NCI-H82 (cell line): ENCODE measurements around the gene SLC1A3.

Source experiments
- DNase-seq: peaks from one replicate; lab custom pipeline; 2025; lab: John Stamatoyannopoulos, UW

The SLC1A3 gene

DNA sequence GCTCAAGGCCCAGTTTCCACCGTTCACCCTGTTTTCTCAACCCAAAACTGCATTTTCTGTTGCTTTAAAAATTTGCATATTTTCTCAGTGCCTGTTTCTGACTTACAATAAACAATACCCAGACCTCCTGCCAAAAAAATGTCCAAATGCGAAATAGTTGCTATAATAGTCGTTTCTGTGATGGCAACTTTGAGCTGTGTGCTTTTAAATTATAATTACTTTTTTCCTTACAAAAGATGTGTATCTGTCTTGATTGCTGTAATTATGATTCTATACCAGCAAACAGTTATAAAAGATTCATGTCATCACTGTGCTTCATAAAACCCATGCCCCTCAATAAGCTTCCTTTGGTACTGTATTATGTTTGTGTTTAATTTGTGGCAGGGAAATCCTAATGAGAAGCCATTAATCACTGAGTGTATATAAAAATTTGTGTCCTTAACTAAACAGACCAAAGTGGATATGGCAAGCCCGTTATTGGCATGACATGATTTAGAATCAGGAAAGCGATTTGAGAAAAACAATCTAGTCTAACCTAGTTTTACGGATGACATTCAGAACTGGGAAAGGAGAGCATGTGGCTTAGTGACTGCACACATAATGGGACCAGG, 5.4 kb upstream of the SLC1A3 start:
- no peak for DNase-seq

DNA sequence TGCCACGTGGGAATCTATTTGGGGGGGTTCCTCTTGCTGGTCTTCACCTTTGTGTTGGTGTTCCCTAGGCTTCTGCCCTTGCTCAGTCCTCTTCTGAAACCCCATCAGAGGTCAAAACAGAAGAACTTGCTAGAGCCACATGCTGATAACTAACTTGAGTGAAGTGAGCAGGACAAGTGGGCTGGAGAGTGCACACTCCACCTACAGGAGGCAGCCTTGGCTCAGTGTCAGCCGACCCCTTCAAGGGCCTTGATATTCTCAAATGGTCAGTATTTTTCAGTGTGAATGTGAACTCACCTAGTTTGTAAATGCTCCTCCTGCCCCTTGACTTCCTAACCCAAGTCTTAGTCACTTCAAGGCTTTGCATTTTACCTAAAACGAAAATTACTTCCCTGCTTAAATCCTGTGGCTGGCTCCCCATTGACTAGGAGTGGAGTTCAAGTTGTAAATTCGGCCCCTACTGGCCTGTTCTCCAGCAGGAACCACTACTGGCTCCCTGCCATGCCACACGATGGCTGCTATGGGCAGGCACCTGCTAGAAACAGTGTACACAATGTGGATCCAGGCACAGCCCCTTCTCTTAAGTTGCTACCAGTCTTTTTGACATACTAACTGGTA, 3.6 kb upstream of the SLC1A3 start:
- DNase-seq, result peak; percentile 1

DNA sequence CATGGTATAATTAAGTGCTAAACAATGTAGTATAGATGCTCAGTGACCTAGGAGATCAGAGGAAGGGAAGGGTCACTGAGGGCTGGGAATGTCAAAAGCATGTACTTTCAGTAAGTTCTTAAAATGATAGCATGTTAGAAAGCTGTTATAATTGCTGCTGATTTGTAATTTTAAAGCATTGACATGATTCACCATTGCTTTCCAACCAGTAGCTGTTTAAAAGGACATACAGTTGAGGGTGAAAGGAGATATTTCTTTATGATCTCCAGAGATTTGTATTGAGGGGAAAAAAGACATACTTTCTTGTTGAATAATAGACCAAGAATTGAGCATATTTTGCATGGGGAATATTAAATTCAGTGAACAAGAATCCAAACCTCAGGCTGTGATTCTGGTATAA, 1.2 kb upstream of the SLC1A3 start:
- no peak for DNase-seq

DNA sequence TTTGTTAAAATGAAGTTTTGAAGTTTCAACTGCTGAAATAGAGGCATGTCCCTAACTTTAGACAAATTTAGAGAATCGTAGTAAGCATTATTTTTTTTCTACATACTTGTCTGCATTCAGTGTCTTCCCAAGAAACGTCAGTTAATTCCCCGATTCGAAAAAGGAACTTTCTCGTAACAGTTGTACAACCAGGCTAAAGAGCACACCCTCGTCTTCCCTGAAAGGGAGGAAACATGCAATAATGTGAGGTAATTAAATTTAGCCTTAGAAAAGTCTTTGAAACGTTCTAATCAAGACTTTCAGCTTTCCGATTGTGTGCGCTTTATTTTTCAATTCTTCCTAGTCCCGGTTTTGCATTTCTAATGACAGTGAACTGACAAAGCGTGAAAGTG, 374 bp upstream of the SLC1A3 start:
- DNase-seq, result no peak

DNA sequence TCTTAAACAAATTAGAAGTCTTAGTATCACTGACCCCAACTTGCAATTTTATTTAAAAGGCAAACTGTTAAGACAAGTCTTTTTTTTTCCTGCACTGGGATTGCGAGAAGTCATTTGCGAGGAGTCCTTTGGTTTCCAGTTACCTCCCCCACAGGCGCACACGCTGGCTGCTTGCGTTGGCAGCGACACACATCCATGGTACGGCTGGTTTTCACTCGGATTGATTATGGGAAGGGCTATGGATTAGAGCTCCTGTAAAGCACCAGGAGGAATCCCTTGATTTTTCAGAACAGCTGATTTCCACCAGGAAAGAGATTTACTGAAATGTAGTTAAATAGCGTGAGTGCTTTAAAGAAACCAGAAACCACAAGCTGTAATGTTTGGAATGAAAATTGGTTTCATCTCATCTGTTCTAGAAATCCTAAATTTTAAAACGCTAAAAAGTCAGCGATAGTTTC, 737 bp downstream of the SLC1A3 start:
- peak; percentile 80 for DNase-seq

DNA sequence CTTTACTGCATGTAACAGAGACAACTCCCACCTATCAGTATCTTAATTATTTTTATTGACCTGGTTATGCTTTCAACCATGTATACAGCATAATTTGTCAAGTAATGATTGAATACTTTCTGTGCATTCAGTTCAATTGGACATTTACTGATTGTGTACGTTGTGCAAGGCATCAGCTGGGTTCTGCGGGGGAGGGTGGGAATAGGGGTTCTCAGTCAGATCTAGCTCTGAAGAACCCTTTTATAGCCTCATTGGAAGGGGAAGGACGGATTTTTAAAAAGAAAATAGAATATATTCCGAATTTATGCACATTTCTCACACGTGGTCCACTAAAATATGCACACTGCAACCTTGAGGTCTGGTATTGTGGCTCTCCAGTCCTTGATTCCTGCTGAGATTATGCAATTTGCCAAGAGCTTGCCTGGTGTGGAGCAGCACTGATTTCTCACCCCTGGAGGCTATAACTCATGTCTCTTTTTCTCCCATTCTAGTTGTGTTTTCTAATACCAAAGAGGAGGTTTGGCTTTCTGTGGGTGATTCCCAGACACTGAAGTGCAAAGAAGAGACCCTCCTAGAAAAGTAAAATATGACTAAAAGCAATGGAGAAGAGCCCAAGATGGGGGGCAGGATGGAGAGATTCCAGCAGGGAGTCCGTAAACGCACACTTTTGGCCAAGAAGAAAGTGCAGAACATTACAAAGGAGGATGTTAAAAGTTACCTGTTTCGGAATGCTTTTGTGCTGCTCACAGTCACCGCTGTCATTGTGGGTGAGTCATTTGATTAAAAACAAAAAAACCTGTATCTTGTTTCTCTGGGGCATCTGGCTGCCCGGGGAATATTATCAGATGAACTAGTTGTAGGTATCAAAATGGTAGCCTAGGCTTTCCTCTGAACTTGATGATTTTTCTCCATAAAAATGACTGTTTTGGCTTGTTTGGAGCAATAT, 1.7 kb downstream of the SLC1A3 start:
- DNase-seq, result peak; percentile 40

DNA sequence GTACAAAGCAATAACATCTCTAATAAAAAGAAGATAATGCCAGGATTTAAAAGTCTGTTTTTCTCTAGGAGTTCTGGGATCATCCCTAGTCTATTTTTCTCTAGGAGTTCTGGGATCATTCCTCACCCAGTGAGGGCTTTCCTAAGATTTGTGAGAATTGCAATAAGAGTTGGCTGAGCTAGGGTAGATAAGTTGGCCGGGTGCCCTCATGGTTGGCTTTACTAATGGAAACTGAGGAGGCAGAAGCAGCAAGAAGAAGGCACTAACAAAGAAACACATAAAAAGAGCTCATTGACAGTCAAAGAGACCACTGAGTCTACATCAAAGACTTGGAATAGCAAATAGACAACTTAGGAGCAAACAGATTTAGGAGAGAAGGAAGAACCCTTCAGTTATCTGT, 4.2 kb downstream of the SLC1A3 start:
- no peak for DNase-seq

DNA sequence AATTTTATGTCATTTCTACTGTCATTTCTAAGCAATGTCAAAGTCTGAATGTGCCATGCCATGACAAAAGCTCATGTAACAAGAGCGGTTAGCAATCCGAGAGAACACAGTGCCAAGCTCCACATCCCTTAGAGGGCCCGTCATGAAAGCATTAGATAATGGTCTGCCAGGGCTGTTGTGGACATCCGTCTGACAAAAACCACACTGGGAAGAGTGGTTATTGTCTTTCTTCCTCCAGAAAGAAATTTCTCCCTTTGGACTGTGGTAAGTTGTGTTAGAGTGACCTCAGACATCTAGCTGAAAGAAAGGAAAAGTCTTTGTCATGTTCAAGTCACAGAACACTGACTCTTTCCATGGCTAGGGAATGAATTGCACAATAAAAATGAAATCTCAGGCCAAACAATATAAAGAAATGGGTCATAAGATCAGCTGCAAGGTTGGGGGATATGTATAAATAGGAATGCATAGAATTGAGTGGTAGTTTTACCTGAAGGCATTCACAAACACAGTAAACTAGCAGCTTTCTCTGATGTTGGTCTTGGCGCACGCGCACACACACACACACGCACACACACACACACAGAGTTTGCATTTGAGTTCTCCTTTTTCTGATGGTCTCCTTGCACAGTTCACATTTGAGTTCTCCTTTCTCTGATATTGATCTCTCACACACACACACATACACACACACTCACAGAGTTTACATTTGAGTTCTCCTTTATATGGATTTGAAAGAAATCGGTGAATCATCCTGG, 5.3 kb downstream of the SLC1A3 start:
- DNase-seq, result no peak

DNA sequence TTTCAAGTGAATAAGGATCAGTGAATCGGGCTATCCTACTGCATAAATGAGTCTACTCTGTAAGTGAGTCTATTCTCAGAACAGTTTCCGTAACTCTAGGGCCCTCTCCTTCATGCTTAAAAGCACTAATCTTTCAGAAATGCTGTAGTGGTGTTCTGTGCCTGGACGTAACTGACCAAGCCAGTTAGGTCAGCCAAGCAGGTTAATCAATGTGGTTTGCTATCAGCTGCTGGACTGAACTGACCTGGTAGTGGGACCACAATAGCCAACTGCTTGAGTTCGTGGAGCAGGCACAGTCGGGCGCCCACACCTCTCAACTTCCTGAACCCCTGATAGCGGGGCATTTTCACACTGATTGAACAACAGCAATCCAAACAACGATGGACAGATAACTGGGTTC, 6.8 kb downstream of the SLC1A3 start:
- no peak for DNase-seq

DNA sequence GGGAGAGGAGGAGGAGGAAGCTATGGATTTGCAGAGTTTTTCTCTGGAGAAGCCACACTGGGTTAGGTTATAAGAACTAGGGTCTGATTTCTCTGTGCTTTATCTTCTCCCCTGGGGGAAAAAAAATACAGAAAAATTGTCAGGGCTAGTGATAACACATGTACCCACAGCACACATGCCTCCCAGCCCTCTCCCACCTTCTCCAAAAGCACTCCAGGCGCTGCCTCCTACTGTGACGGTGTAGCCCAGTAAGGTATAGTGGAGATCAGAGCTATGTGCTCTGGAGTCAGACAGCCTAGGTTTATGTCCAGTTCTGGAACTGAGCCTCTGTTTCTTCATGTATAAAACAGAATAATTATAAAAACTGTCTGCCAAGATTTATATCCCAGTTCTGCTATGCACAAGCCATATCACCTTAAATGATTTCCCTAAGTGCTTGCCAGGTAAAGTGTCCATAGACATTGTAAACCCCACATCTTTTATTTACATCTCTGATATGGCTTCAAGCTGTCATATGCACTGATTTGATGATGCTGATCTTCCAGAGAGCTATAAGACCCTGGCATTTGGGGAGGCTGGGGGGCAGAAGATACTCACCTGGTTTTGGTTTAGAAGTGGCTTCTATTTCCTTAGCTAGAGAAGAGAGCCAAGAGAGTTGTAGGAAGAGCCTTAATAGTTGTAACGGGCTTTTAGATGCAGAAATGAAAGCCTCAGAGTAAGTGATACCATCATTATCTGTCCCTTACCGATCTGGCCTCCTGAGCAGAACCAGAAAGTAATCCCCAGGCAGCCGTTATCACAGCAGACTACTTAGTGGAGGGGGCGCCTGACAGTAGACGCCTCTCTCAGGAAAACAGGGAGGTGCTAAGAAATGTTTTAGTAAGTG, 7.6 kb downstream of the SLC1A3 start:
- peak; percentile 47 for DNase-seq

DNA sequence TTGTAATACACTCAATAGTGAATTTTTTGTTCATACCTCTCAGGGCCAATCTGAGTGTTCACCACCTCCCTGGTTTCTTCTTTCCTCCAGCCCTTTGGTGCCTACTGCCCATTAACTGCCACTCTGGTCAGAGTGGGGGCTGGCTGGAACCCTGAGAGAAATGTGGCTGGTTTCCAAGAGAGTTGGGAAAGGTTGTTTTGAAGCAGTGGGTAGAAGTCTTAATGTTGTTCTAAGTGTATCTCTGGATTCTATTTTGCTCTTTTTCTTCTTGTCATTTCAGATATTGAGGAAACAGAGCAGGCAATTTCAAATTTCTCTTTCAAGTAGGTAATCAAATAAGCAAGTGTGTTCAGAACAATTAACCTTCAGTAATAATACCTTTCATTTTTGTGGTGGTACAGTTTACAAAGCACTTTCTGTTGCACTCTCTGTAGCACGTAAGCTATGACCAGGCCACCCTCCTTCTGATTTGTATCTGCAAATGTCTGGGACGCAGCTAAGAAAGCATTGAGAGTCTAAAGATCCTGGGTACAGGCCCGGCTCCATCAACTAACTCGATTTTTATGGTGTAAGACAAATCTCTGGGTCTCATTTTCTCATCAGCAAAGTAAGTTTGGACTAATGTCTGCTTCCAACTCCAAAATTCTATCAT, 8.4 kb downstream of the SLC1A3 start:
- no peak for DNase-seq

DNA sequence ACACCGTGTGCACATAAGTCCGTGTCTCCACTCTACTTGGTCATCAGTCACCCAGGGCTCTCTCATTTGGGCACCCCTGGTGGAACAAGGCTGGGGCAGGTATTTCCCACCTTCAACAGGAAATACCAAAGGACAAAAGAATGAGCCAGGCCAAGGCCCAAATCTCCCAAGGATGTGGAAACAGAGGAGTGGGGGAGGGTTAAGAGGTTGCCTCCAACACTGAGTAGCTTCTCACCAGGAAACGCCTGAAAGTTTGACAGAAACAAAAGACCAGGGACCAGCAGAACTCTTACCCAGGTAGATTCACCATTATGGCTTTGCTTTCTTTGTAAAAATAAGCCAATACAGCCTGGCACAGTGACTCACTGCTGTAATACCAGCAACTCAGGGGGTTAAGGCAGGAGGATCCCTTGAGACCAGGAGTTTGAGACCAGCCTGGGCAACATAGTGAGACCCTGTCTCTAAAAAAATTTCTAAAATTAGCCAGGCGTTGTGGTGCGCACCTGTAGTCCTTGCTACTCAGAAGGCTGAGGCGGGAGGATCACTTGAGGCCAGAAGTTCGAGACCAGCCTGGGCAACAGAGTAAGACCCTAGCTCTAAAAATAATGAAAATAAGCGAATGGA, 12.7 kb downstream of the SLC1A3 start:
- DNase-seq, result no peak

DNA sequence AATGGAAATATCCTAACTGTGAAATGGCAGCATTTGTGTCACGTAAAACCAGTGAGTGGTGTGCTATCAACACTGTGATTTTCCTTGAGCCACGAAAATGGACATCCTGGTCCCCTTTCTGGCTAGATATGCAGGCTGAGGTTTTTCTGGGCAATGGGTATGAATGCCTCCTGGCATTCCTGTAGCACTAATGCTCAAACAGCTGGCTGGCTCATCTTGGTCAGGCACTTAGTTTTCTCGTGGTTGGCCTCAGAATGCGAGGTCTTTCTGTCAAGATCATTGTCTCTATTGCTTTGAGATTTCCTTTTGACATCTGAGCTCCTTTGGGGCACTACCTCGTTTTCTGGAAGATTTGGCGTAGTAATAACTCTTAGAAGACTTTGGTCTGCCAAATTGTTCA, 15.6 kb downstream of the SLC1A3 start:
- DNase-seq, result no peak

DNA sequence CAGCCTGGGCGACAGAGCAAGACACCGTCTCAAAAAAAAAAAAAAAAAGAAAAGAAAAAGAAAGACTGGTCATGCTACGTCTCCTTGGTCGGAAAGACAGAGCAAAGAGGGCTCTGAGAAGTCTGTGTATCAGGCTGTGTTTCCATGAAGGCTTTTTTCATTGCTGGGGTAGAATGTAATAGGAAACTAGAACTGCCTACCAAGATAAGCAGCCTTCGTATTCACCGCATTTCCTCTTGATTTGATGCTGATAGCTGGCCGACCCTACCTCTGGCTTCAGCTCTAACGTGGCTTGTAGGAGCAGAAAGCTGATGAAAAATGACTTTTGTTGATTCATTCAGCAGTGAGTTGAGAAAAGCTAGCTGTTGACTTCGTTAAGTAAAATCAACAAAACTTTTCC, 17.4 kb downstream of the SLC1A3 start:
- DNase-seq, result no peak

DNA sequence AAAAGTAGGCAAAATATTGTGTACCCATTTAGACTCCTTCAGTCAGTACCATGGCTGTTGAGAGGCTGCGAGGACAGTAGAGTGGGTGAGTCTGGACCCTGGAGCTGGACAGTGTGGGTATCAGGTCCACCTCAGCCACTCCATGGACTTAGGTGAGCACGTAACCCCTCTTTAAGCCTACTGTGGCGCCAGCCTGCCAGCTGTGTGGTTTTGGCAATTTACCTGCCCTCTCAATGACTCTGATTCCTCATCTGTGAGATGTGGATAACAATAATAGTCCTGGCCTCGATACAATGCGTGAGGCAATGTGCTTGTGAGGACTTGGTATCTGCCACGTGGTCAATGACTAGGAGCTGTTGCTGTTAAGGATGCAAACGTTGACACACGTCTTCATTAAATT, 17.9 kb downstream of the SLC1A3 start:
- no peak for DNase-seq

DNA sequence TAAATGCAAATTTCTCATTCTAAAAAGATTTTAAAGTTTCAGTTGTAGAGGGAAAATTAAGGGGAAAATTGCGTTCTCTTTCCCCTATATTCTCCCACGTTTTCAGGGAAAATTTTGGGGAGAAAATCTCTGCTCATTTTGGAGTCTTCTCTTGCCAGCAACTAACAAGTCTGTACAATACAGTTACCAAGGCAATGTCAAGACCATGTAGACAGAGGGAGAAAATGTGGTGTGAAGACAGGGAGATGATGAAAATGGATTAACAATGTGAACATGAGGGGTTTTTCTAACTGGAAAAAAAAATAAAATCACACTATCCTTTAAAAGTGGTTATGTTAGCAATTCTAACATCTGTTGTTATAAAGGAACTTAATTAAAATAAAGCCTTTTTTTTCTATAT, 22.3 kb downstream of the SLC1A3 start:
- no peak for DNase-seq

DNA sequence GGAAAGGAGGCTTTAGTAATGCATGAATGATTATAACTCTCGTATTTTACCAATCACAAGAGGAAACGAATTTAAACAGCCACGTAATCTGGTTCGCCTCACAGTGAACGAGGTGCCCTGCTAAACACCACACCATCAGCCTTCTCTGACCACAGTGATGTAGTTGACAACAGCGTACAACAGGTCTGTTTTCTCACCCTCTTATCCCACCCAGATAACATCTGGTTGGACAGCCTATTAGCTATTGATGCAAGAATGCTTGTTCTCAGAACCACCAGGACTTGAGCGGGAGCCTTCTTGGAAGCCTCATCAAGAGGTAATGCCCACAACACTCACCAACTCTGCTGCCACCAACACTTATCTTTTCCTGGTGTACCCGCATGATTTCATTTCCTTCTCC, 23.3 kb downstream of the SLC1A3 start:
- DNase-seq, result no peak

DNA sequence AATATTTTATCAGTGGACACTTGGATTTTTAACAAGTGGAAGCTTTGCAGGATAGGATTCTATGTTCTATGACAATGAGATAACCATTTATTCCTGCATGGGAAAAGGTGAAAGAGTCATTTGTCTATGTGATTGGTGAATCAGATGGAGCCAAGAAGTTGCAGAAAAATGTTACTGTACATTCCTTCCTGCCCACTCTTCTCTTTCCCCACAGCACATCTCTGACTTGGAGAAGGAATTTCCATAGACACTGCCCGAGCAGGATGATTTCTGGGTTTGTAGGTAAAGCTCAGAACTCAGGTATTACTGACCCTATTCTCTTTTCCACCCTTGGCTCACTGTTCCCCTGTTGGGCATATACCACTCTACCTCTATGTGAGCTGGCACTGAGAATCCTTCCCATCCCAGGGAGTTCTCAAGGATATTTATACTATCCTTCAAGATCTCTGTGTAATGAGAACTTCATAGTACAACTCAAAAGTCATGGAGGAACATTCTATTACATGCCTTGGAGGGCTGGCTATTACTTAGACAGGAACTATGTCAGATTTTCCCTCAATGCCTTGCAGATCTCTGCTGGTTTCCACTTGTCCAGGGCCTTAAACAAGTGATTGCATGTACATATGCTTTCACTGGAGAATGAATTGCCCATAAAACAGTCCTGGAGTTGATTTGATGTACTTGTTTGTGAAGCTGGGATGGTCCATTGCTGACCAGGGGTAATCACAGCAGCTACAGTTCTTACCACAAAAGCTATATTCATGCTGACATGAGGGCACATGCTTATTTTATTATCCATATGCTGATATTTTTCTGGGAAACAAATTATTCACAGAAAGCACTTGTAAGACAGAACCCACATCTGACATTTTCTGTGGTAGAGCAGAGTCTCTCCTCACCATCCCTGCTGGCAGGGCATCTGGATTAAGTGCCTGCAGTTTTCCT, 24.1 kb downstream of the SLC1A3 start:
- no peak for DNase-seq

DNA sequence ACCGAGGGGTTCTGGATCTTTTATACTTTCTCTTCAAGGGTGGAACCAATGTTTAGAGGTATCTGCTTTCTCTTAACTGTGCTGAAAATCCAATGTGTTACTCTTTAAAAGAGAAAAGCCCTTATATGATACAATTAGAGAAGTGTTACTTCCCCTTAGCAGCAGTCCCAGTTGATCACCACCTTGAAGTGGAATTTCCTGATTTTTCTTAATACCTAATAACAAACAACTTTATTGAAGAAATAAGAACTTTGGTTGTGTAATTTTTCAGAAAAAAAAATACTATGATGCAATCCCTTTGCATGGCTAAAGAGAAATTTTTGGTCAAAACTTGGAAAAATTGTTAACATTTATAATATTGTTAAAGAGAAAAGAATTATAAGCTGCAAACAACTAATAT, 24.7 kb downstream of the SLC1A3 start:
- DNase-seq, result no peak
